SU-DHL-6 (cell line): ENCODE measurements around the gene GABPA.
A peak's percentile ranks its signal among the peaks of the same experiment; 100 is the strongest.

Experiments
- H2AFZ ChIP-seq: fragments of 200-600 bp; sonication (generic); 2 replicates; pipeline ENCODE4 v1.6.1; 2014; ENCODE audit warnings: low read depth, mild to moderate bottlenecking, moderate library complexity, mixed read lengths, antibody characterized with exemption, low read length; ENCODE audit not compliant: severe bottlenecking
- H3F3A ChIP-seq: fragments of 200-600 bp; shearing (Covaris generic); 2 replicates; pipeline ENCODE4 v1.6.0; 2016; ENCODE audit warnings: antibody characterized with exemption, mild to moderate bottlenecking; ENCODE audit not compliant: insufficient read depth
- H3K27ac ChIP-seq: fragments of 200-600 bp; sonication (generic); 2 replicates; pipeline ENCODE4 v1.5.1; 2016; ENCODE audit warnings: low read depth, mild to moderate bottlenecking, low read length, moderate library complexity, mixed read lengths
- H3K27me3 ChIP-seq: fragments of 200-600 bp; sonication (generic), shearing (Covaris generic); 2 replicates; pipeline ENCODE4 v1.6.0; 2014; ENCODE audit warnings: mild to moderate bottlenecking, low read length
- H3K36me3 ChIP-seq: fragments of 200-600 bp; sonication (generic); 2 replicates; pipeline ENCODE4 v1.6.1; 2014; ENCODE audit warnings: mild to moderate bottlenecking, low read length, mixed read lengths
- H3K4me2 ChIP-seq: fragments of 300-600, 200-600 bp; shearing (Covaris generic), sonication (generic); 2 replicates; pipeline ENCODE4 v1.6.0; 2014; ENCODE audit warnings: low read length, low read depth, mild to moderate bottlenecking; ENCODE audit not compliant: poor library complexity, severe bottlenecking
- H3K4me3 ChIP-seq: fragments of 200-600 bp; sonication (generic); 2 replicates; pipeline ENCODE4 v1.5.1; 2014; ENCODE audit warnings: antibody characterized with exemption, low read length, mild to moderate bottlenecking, mixed read lengths; ENCODE audit not compliant: insufficient read depth, poor library complexity, severe bottlenecking
- H3K79me2 ChIP-seq: fragments of 200-600 bp; sonication (generic); 2 replicates; pipeline ENCODE4 v1.6.1; 2014; ENCODE audit warnings: mild to moderate bottlenecking, low read length, moderate library complexity; ENCODE audit not compliant: insufficient read depth
- H3K9ac ChIP-seq: fragments of 200-600 bp; sonication (generic); 2 replicates; pipeline ENCODE4 v1.7.0; 2014; ENCODE audit warnings: mild to moderate bottlenecking, low read length
- H3K9me2 ChIP-seq: fragments of 200-600 bp; sonication (generic); replicated peaks from 2 replicates; pipeline ENCODE4 v1.6.1; 2014; ENCODE audit warnings: low read length; ENCODE audit not compliant: insufficient read depth
- H3K9me3 ChIP-seq: fragments of 200-600 bp; sonication (generic); 2 replicates; pipeline ENCODE4 v1.6.1; 2014; ENCODE audit warnings: low read length, mixed read lengths; ENCODE audit not compliant: insufficient read depth
- H4K20me1 ChIP-seq: fragments of 200-600 bp; sonication (generic); 2 replicates; pipeline ENCODE4 v1.6.1; 2014; ENCODE audit warnings: low read depth, mild to moderate bottlenecking, antibody characterized with exemption, low read length, moderate library complexity, mixed read lengths
- EZH2phosphoT487 ChIP-seq: fragments of 200-600 bp; sonication (generic), shearing (Covaris generic); conservative IDR thresholded peaks from 2 replicates; pipeline ENCODE4 v1.6.1; 2018; ENCODE audit warnings: mild to moderate bottlenecking, antibody characterized with exemption, low read length, moderate library complexity, mixed read lengths
- TF ChIP-seq, protein P1 (sequence below): fragments of 200-600 bp; sonication (generic); IDR thresholded peaks from one replicate; pipeline ENCODE4 v1.5.1; 2017; ENCODE audit warnings: antibody characterized with exemption, mild to moderate bottlenecking, low read length, moderate library complexity; ENCODE audit not compliant: insufficient read depth, poor library complexity, severe bottlenecking

GABPA gene

DNA sequence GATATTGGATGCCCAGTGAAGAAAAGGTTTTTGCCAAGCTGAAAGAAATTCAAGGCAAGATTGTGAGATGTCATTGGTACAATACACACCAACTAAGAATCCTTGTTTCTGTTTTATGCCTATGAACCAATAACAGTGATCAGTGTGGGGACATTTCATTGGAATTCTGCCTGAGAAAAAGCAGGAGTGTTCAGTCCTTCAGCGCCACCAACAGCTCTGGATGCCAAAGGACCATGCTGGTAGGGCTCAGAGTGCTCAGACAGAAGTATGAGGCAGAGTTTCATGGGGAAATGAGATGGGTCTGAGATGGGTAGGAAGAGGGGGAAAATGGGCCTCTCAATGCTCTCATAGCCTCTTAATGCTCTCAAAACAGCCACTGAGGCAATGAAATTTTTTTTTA, 56.5 kb downstream of the GABPA start:
- Histone ChIP-seq H3K27me3 (no peaks in the 10 kb centered on the region), H3F3A (no peaks in the 10 kb centered on the region), H3K36me3 (no peaks in the 10 kb centered on the region), H3K9me2 (no peaks in the 10 kb centered on the region), H3K4me3 (no peak overlapping the region), H3K4me2 (no peak overlapping the region), H3K9me3 (no peaks in the 10 kb centered on the region), H3K9ac (no peak overlapping the region), H2AFZ (no peak overlapping the region), H3K27ac (no peak overlapping the region), H4K20me1 (no peaks in the 10 kb centered on the region), H3K79me2 (no peaks in the 10 kb centered on the region)
- no peak for TF ChIP-seq EZH2phosphoT487
- TF ChIP-seq, protein P1, sequence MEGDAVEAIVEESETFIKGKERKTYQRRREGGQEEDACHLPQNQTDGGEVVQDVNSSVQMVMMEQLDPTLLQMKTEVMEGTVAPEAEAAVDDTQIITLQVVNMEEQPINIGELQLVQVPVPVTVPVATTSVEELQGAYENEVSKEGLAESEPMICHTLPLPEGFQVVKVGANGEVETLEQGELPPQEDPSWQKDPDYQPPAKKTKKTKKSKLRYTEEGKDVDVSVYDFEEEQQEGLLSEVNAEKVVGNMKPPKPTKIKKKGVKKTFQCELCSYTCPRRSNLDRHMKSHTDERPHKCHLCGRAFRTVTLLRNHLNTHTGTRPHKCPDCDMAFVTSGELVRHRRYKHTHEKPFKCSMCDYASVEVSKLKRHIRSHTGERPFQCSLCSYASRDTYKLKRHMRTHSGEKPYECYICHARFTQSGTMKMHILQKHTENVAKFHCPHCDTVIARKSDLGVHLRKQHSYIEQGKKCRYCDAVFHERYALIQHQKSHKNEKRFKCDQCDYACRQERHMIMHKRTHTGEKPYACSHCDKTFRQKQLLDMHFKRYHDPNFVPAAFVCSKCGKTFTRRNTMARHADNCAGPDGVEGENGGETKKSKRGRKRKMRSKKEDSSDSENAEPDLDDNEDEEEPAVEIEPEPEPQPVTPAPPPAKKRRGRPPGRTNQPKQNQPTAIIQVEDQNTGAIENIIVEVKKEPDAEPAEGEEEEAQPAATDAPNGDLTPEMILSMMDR = no peak

DNA sequence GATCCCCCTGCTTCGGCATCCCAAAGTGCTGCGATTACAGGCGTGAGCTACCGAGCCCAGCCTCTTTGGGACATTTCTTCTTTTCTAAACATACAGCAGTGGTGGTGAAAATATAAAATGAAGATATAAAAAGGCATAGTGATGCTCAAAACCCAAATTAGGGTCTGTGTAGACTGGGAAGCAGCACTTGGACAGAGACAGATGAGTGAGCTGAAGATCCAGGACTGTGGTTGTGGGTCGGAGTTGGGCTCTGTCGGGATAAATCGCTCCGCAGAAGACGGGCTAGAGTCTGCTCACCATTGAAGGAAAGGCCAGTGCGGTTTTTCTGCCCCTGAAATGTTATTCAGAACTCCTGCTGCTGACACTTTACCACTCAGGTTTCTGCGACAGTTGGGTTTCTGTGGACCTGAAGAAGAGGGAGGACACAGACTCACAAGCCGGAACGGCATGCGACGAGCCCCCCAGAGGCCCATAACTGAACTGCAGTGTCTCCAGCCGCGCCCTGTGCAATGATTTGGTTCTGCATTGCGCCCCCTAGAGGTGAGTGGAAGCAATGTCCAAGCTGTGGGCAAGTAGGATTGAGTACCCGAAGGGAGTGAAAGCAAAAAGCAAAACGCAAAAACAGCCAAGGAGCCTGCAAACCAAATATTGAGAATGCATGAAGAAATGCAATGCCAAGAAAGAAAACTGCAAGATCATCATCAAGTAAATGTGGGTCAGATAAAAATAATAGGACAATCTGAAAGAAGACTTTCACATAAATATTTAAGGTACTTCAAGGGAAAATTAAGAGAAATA, 66.6 kb downstream of the GABPA start:
- Histone ChIP-seq H2AFZ (peak overlapping the region; percentile 60), H3K9me2 (no peaks in the 10 kb centered on the region), H3K36me3 (no peaks in the 10 kb centered on the region), H4K20me1 (no peaks in the 10 kb centered on the region), H3K9ac (no peak overlapping the region), H3K4me2 (peak overlapping the region; percentile 29), H3F3A (no peaks in the 10 kb centered on the region), H3K27ac (no peak overlapping the region), H3K9me3 (no peaks in the 10 kb centered on the region), H3K79me2 (no peaks in the 10 kb centered on the region), H3K4me3 (no peak overlapping the region), H3K27me3 (no peaks in the 10 kb centered on the region)
- TF ChIP-seq EZH2phosphoT487 = no peak
- TF ChIP-seq, protein P1 = peak; percentile 99

DNA sequence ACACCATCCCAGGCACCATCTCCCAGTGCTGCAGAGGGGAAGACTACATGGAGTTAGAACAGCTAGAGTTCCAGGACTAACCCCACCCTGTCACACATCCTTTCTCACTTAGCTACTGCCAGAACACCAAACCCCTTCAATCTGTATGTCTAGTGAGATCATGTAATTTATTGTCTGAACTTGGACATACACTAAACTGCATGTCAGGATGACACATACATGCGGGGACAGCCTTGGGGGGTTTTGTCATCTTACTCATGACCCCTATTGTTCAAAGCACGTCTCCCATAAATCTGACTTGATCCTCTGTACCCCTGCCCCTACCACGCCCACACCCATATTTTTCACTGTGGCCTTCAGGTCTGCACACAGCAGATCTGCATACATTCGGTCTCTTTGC, 71.3 kb downstream of the GABPA start:
- Histone ChIP-seq H4K20me1 (no peaks in the 10 kb centered on the region), H2AFZ (no peak overlapping the region), H3K27ac (no peak overlapping the region), H3K4me3 (no peak overlapping the region), H3K4me2 (no peak overlapping the region), H3K79me2 (no peaks in the 10 kb centered on the region), H3K9me3 (no peaks in the 10 kb centered on the region), H3F3A (no peaks in the 10 kb centered on the region), H3K9me2 (no peaks in the 10 kb centered on the region), H3K9ac (no peak overlapping the region), H3K27me3 (no peaks in the 10 kb centered on the region), H3K36me3 (no peaks in the 10 kb centered on the region)
- no peak for TF ChIP-seq EZH2phosphoT487
- TF ChIP-seq, protein P1 = no peak
